Left ventricle myocardium inferior (tissue), 1 donor: ENCODE results near the gene SCAI. TPM values are rescaled to one million over a fixed set of nuclear protein-coding genes. Genes with fewer than 3 reads are reported as not detected.

Experiments used
- DNase-seq: peaks from one replicate; pipeline ENCODE4 v3.0.0-alpha.2; 2020
- H3K27ac ChIP-seq: fragments of 200-600 bp; replicated peaks from 2 replicates; pipeline ENCODE4 v1.8.0; 2021
- H3K27me3 ChIP-seq: fragments of 200-600 bp; 2 replicates; pipeline ENCODE4 v1.8.0; 2021; ENCODE audit warnings: low read depth
- H3K36me3 ChIP-seq: fragments of 200-600 bp; 2 replicates; pipeline ENCODE4 v1.8.0; 2021
- H3K4me1 ChIP-seq: fragments of 200-600 bp; 2 replicates; pipeline ENCODE4 v1.8.0; 2021
- H3K4me3 ChIP-seq: fragments of 200-600 bp; 2 replicates; pipeline ENCODE4 v1.8.0; 2021; ENCODE audit warnings: mild to moderate bottlenecking, moderate library complexity
- H3K9me3 ChIP-seq: fragments of 200-600 bp; replicated peaks from 2 replicates; pipeline ENCODE4 v1.8.0; 2021
- intact Hi-C: fragments of 100-400 bp; cut with micrococcal nuclease; formaldehyde crosslinking; loops from one replicate; pipeline ENCODE4 v1.11.0; 2022
- total RNA-seq: library from RNA; stranded (reverse); fragmentation: NEBNext Ultra II Directional; extraction: Animal tissue kit (Norgen Biotek cat#: 25700); gene quantifications from one replicate; pipeline ENCODE4 v1.2.1, GENCODE V29; 2021
- TF ChIP-seq, protein P1 (sequence below): fragments of 200-600 bp; IDR thresholded peaks from 2 replicates; pipeline ENCODE4 v1.8.0; 2021; ENCODE audit warnings: antibody characterized with exemption, mild to moderate bottlenecking, borderline replicate concordance
- donor health status: DM: no; HTN: yes; CAD: no; lungs with severe emphysema.

The SCAI gene
- total RNA-seq, 1 donor from 2014 or later, result 2.7 TPM

DNA sequence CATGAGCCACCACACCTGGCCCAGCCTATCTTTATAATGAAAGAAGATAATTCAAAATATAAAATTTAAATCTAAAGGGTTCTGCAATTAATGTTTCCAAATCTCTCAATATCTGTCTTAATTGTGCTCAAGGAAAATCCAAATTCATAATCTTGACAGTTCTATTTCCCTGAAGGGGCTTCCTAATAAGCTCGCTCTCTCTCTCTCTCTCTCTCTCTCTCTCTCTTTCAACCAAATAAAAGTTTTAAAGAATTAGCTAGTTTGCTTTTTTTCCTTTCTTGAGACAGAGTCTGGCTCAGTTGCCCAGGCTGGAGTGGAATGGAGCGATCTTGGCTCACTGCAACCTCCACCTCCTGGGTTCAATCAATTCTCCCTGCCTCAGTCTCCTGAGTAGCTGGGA is 13.2 kb upstream of the SCAI start:
- TF ChIP-seq, protein P1, sequence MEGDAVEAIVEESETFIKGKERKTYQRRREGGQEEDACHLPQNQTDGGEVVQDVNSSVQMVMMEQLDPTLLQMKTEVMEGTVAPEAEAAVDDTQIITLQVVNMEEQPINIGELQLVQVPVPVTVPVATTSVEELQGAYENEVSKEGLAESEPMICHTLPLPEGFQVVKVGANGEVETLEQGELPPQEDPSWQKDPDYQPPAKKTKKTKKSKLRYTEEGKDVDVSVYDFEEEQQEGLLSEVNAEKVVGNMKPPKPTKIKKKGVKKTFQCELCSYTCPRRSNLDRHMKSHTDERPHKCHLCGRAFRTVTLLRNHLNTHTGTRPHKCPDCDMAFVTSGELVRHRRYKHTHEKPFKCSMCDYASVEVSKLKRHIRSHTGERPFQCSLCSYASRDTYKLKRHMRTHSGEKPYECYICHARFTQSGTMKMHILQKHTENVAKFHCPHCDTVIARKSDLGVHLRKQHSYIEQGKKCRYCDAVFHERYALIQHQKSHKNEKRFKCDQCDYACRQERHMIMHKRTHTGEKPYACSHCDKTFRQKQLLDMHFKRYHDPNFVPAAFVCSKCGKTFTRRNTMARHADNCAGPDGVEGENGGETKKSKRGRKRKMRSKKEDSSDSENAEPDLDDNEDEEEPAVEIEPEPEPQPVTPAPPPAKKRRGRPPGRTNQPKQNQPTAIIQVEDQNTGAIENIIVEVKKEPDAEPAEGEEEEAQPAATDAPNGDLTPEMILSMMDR, result no peak
- intact Hi-C loops, result no loop called here
- peaks cover 40% of the 10 kb centered on the region for H3K36me3 ChIP-seq

GRCh38 chr9:125153712-125154367 is 10.5 kb upstream of the SCAI start:
- DNase-seq, result no peak
- H3K27me3 ChIP-seq, result no peaks in the 10 kb centered on the region
- H3K36me3 ChIP-seq, result peaks cover 66% of the 10 kb centered on the region
- peak overlapping the region; percentile 47 for H3K27ac ChIP-seq
- no peaks in the 10 kb centered on the region for H3K9me3 ChIP-seq
- H3K4me1 ChIP-seq, result peaks cover 22% of the 10 kb centered on the region
- TF ChIP-seq, protein P1, result no peak
- intact Hi-C loops, result no loop called here
- no peak overlapping the region for H3K4me3 ChIP-seq

More for the DNA sequence above, 13.2 kb upstream of the SCAI start:
- no peak for DNase-seq
- Histone ChIP-seq H3K4me1 (peaks cover 31% of the 10 kb centered on the region), H3K4me3 (no peak overlapping the region), H3K9me3 (no peaks in the 10 kb centered on the region), H3K27ac (no peak overlapping the region), H3K27me3 (no peaks in the 10 kb centered on the region)

DNA sequence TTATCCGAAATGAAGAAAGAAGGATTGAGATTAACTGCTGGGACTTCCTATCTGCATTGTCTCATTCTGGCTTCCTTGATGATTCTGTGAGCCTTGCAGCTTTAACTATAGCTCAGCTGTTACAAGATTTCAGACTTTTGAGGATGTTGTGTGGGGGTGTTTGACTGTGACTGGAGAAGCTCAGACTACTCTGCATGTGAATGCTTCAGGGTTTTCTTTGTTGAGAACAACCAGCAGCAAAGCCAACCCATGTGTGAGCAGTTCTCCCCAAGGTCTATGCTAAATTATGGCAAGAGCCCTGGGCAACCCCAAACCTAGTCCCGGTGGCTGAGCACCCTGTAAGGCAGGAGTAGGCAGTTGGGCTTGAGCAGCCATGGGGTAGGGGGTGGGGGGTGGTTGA is 8.4 kb upstream of the SCAI start:
- Histone ChIP-seq H3K9me3 (no peaks in the 10 kb centered on the region), H3K27me3 (no peaks in the 10 kb centered on the region), H3K27ac (no peak overlapping the region), H3K4me1 (peaks cover 22% of the 10 kb centered on the region), H3K36me3 (peaks cover 60% of the 10 kb centered on the region), H3K4me3 (no peak overlapping the region)
- TF ChIP-seq, protein P1, result no peak
- intact Hi-C loops, result no loop called here
- DNase-seq, result no peak

GRCh38 chr9:125150349-125151245 is 7.3 kb upstream of the SCAI start:
- Histone ChIP-seq H3K27me3 (no peaks in the 10 kb centered on the region), H3K27ac (no peak overlapping the region), H3K4me3 (no peak overlapping the region), H3K36me3 (peaks cover 60% of the 10 kb centered on the region), H3K9me3 (no peaks in the 10 kb centered on the region), H3K4me1 (peaks cover 22% of the 10 kb centered on the region)
- intact Hi-C loops, result no loop called here
- TF ChIP-seq, protein P1, result no peak
- no peak for DNase-seq

GRCh38 chr9:125147401-125147951 is 4.1 kb upstream of the SCAI start:
- intact Hi-C loops, result no loop called here
- H3K9me3 ChIP-seq, result no peaks in the 10 kb centered on the region
- no peaks in the 10 kb centered on the region for H3K27me3 ChIP-seq
- TF ChIP-seq, protein P1, result no peak
- DNase-seq, result no peak
- no peak overlapping the region for H3K4me3 ChIP-seq
- no peak overlapping the region for H3K27ac ChIP-seq
- peaks cover 36% of the 10 kb centered on the region for H3K36me3 ChIP-seq
- peaks cover 19% of the 10 kb centered on the region for H3K4me1 ChIP-seq
